Suppressor macrophage (primary cell): ENCODE measurements around the gene AKR1B1.

Source experiments
- DNase-seq, 4 experiments: peaks; one replicate each; pipeline ENCODE4 v3.0.0-alpha.2; 2020 to 2022

AKR1B1 gene

DNA sequence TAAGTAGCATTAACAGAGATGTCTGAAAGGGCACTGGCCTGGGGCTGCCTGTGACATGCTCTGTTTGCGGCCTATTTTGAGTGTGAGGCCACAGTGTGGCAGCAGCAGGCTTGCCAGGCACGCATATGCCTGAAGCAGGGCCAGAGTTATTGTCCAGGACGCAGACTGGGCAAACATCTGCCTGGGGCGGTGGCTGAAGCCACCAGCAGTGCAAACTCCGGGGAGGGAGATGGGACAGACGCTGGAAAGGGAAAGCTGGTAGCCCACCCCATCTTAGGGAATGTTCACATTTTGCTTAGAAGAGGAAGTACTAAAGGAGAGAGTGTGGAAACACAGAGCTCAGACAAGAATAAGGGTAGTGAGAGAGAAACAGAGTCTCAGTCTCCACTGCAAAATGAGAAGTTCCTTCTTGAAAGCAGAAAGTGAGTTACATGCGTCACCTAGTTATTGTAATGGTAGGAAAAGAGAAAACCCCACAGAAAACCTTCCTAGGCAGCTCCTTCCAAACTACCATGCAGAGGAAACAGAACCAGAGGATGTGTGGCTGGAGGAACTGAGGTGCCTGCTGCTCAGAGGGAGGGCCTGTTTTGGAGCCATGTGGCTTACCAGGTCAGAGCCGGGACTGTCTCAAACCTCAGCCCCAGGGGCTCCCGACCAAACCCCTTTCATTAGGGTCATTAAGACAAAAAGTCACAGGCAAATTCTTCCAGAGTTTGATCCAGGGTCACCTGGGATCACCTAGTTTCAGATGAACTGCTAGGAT is 14.5 kb downstream of the AKR1B1 start:
- peak; percentile 38 to 70 (median 55) for DNase-seq

DNA sequence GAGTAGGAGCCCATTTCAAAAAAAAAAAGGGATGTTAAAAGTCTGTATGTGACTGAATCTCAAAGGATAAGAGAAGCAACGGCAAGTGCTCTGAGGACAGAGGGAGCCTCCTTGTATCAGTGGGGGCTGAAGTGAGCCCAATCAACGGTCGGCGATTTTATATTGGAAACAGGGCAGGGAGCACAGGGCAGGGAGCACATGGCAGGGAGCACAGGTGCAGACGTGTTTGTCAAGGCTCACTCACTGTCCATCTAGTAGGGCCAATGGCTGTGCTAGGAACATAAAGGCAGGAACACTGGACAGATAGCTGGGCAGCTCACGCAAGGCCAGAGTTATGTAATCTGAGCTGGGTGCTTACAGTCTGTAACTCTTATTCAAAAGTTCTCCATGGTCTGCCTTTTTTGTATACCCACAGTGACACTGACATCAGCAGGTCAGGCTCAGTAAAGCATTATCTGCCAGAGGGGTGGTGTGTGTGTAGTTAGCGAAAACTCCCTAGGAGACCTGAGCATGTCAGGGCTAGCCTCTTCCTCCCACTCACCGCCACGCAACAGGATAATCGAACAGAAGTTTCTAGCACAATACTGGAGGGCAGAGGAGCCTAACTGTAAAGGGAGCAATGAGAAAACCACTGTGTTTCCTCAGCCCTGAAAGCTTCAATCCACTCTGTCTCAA is 15.4 kb downstream of the AKR1B1 start:
- no peak for DNase-seq

DNA sequence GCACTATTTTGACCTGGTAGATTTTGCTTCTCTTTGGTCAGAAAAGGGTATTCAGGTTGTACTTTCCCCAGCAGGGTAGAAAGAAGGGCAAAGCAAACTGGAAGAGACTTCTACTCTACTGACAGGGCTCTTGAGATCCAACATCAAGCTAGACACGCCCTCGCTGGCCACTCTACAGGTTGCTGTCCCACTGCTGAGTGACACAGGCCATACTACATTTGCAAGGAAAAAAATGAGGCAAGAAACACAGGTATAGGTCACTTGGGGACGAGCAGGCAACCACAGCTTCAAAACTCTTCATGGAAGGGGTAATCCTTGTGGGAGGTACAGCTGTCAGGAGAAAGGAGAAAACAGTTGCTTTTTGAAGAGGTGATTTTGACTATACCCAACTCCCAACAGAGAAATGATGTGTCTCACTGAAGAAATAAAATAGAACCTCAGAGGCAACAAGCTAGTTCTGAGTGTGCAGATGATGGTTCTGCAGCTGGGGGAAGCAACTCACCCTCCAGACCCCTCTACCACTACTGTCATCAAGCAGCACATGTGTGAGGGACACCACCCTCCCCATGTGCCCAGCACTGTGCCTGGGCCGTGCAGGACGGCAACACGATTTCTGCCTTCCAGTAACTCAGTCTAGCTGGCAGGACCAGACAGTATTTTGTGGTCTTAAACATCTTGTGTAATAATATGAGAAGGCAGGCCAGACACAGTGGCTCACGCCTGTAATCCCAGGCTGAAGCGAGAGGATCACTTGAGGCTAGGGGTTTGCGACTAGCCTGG is 16.3 kb downstream of the AKR1B1 start:
- no peak for DNase-seq

DNA sequence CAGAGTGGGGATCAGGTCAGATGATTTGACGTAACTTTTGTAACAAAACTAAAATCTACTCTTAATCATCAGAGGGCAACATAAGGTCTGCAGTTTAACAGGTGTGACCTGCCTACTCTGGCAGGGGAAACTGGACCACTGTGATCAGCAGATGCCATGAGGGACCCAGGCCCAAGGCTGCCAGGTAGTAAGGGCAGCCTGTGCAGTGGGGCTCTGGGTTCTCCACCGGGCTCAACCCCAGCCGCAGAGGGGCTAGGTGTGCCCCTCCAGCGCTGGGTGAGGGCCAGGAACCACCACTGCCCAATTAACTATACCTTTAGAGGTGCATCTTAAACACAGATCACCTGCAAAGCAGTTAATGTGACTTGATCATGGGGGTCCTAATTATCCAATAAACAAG is 17.6 kb downstream of the AKR1B1 start:
- DNase-seq = no peak

DNA sequence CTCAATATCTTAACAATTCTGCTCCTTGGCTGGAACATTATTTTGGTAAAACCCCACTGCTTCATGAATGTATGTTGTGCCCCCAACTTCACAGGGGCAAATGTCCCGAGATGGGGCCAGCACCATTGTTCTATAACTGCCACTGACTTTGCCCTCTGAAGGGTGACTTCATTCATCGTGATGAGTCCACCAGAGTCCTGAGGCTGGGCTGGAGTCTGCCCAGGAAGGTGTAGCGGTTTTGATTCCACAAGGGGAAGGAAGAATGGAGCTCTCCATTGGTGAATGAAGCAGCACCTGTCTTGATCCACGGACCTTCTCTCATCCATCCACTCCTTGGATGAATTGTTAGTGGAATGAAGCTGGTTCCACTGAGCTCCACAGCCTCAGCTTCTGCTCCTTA is 18.4 kb downstream of the AKR1B1 start:
- DNase-seq = no peak

DNA sequence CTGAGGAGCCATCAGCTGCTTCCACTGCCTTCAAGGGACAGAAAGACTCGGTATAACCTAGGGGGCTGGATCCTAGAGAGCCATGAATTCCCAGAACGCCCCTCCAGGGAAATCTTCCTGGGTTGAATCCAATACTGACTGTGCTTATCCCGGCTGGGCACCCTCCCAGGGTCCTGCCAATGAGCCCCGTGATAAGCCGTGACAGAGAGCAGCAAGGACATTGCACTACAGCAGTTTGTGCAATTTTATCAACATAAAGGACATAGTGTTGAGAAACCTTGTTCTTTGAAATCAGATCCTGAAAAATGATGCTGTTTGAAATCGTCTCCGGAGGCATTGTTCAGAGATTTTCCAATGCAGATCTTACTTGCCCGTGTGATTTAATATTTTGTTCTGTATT is 18.8 kb downstream of the AKR1B1 start:
- no peak for DNase-seq

DNA sequence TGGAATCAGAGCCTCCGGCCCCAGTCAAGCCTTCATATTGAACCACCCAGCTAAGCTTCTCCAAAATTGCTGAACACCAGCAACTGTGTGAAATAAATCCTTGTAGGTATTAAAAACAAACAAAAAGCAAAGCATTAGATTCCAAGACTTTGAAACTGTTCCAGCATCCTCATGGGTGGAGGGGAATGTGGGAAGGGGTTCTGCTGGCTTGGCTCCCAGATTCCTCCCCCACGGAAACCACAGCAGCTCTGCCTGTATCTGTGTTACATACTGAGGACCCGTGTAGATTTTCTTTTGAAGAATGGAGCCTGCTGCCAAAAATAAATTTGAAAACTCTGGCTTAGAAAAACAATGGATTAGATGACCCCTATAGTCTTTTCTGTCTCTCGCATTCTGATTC is 20.0 kb downstream of the AKR1B1 start:
- DNase-seq = no peak

DNA sequence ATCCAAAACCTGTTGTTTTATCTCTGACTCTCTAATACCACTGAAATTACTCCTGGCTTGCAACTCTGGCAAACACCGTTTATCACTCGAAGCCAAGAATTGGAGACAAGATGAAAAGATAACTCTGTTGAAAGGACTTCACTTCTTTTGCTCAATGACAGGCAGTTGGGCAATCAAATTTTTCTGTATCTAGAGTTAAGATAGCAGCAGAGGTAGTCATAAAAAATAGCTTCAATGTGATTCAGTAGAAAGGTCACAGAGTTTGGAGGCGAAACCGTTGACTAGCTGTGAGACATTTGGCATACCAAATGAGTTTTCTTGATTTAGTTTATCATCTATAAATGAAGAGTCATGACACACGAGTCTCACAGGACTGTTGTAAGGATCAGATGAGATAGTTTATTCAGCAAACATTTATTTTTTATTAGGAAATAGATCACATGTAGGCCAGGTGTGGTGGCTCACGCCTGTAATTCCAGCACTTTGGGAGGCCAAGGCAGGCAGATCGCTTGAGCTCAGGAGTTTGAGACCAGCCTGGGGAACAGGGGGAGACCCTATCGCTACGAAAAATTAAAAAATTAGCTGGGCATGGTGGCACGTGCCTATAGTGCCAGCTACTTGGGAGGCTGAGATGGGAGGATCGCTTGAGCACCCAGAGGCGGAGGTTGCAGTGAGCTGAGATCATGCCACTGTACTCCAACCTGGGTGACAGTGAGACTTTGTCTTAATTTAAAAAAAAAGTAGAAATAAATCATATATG is 23.6 kb downstream of the AKR1B1 start:
- no peak for DNase-seq

DNA sequence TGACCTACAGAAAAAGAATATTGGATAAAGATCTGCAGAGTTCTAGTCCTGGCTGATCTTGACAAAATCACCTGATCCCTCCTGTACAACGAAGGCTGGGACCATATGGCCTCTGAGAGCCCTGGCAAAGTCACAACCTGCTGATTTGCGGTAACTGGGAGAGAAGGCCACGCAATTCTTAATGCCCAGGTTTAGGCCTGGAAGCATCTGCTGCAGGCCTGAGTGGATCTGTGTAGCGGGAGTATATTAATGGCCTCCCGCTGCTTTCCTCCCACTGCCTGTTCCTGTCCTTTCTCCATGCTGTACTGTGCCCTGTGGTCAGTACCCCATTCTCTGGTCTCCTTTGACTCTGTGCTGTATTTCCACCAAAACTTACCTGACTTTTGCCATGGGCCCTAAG is 24.2 kb downstream of the AKR1B1 start:
- no peak for DNase-seq

DNA sequence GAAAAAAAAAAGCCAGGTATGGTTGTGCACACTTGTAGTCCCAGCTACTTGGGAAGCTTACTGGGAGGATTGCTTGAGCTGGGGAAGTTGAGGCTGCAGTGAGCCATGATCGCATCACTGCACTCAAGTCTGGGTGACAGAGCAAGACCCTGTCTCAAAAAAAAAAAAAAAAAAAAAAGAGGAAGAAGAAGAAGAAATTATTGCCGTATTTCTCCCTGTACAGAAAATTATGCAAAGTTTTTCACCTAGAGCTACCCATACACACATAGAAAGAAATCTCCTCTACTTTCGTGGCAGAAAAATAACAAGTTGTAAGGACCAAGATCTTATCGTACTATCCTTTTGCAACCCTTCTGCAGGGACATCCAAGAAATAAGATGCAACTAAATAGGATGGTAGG is 25.5 kb downstream of the AKR1B1 start:
- DNase-seq = no peak

DNA sequence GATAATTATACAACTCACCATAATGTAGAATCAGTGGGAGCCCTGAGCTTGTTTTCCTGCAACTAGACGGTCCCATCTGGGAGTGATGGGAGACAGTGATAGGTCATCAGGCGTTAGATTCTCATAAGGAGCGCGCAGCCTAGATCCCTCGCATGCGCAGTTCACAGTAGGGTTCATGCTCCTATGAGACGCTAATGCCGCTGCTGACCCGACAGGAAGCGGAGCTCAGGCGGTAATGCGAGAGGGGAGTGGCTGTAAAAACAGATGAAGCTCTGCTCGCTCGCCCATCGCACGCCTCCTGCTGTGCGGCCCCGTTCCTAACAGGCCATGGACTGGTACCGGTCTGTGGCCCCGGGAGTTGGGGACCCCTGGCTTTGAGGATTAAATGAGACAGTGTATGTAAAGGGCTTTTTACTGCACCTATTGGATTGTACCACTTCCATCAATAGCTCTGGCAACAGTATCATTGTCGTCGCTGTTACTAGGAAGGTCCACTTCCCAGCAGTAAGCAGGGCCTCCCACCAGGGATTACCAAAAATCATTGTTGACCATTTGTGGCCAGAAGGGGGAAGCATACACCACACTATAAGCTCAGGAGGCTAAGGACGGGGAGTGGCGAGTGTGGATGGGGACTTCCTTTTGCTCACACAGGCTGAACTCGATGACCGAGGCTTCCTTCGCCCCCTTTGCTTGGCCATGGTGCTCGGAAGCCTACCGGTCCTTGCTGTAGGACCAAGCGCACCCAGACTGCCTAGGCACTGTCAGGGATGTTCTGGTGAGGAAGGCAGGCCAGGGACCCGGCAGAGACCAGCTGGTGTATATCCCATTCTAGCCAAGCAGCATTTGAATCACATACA is 26.4 kb downstream of the AKR1B1 start:
- peak; percentile 90 to 93 (median 92) for DNase-seq

DNA sequence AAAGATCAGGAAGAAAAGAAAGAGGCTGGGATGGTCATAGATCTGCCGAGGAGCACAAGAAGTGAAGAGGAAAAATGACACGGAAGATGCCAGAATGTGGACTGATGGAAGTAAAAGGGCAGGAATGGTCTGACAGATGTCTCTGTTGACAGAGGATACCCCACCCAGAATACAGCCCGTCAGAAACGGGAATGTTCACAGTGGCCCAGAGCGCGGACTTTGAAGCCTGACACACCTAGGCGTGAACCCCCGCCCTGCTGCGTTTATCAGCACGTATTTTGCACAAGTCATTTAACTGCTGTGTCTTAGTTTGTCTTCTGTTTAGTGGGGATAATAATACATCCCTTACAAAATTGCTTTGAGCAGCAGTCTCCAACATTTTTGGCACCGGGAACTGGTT is 27.1 kb downstream of the AKR1B1 start:
- no peak for DNase-seq

DNA sequence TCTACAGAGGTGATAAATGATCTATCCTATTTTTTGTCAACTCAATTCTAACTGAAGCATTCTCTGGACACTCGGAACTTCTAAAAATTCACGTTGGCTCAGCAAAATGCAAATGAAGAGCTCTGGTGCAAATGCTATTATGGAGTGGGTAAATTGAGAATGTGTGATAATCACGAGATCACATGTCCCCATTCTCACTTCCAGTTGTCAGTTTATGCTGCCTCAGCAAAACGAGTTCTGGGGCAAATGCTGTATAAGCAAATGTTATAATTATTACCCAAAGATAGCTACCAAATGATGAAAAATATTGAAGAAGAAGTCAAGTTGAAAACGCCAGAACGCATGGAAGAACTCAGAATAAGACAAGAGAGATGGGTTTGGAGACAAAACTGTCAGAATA is 29.4 kb downstream of the AKR1B1 start:
- DNase-seq = peak in 2 of 4 experiments; percentile 22 to 49

DNA sequence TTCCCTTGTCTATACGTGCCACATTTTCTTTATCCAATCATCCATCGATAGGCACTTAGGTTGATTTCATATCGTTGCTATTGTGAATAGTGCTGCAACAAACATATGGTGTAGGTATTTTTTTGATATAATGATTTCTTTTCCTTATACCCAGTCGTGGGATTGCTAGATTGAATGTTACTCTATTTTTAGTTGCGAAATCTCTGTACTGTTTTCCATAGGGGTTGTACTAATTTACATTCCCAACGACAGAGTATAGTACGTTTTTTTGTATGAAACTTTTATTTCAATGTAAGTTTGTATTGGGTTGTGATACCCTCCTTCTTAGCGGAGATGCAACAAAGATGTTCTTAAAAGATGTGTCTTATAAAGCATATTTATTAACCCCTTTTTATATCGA is 30.0 kb downstream of the AKR1B1 start:
- no peak for DNase-seq

DNA sequence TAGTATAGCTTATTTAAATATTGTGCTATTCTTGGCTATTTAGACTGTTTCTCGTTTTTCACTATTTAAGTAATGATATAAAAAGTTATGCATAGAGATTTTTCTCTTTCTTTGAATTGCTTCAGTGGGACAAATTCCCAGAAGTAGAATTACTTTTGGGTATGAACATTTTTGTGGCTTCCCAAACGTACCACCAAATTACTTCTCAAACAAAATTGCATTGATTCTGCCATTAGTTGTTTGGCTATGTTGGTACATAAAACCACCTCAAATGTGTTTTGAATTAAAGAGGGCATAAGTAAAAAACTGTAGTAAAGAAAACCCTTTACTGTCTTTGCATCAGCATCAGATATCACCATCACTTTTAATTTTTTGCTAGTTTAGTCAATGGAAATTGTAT is 31.0 kb downstream of the AKR1B1 start:
- no peak for DNase-seq

DNA sequence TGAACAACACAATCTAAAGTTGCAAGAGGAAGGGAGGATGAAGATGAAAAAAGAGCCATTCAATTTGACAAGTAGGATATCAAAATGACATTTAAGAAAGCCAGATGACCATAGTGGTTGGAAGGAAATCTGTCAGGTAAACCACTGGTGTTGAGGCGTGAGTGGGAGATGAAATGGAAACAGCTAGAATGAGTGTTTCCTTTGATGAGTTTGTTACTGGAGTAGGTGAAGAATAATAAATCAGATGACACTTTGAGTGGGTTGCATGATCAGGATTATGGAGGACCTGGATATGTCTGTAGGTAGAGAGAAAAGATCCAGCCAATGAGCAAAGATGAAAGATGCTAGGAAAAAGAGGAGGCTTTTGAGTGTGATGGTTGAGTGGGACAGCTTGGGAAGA is 33.1 kb downstream of the AKR1B1 start:
- DNase-seq = no peak

DNA sequence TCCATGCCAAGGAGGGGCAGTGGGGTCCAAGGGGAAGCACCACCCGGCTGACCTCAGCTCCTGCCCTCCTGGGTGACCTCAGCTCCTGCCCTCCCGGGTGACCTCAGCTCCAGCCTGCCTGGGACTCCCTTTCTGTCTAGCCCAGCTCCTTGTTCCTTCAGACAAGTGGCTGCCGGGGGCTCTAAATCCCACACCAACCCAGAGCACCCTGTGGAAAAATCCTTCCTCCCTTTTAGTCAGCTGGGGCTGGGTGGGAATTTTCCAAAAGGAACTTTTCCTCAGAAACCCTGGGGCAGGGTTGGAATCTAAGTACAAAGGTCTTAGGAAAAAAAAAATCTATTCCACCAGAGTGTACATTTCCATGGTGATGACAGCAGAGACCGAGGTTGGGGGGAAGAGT is 36.3 kb downstream of the AKR1B1 start:
- DNase-seq = no peak

DNA sequence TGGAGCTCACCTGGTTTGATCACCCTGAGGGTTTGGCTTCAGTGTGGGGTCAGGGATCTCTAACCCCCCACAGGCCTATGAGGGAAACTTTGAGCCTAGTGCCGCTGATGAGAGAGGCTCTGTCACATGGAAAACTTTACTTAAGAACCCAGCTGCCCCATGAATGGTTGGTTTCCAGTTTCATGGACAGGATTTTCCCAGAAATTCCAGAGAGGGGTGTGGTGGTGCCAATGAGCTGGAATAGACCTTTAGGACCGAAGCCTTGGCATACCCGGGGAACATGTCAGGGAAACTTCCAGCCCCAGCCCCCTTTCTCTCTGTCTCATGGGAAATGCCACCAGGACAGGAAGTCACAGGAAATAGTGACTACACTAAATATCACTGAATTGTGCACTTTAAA is 36.9 kb downstream of the AKR1B1 start:
- DNase-seq = no peak

DNA sequence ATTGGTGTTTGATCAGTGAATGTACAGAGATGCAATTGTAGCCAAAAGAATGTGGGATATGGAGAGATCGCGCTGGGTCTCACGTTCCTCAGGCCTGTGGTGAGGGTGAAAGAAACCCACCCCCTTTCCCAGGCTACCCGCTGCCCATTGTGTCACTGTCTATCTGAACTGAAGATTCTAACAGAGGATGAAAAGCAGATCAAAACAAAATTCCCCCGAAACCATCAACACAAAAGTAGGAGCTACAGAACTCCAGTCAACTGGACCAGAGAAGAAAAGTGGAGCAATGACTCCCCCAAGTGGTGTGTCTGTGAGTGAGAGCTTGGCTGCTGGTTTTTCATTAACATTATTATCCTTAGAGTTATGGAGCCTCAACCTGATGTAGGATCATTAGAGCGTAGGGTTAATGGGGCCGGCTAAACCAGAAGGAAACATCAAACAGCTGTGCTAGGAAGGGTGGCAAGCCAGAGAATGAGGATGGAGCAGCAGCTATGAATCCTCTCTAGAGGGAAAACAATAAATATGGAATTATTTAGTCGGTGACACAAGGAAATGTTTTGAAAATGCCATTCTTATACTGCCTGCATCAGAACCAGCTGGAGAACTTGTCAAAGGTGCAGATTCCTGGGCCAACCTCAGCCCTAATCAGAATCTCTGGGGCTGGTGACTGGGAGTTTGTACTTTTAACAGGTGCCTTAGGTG is 38.3 kb downstream of the AKR1B1 start:
- DNase-seq = peak; percentile 49 to 57 (median 53)

DNA sequence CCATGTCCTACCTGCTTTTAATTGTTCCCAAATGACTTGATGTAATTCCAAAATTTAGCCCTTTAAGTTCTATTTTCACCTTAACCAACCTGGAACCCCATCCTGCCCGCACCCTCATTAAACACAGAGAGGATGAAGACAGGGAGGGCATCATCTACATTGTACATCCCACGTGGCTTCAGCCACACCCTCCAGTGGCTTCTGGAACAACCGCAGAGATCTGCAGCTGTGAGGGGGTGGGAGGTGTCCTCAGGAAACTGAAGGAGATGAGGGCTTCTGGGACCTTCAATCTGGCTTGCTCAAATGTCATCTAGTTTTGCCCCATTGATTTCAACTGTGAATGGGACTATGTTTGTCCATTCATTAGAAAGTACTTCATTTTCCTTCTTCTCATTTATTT is 39.0 kb downstream of the AKR1B1 start:
- DNase-seq = no peak

DNA sequence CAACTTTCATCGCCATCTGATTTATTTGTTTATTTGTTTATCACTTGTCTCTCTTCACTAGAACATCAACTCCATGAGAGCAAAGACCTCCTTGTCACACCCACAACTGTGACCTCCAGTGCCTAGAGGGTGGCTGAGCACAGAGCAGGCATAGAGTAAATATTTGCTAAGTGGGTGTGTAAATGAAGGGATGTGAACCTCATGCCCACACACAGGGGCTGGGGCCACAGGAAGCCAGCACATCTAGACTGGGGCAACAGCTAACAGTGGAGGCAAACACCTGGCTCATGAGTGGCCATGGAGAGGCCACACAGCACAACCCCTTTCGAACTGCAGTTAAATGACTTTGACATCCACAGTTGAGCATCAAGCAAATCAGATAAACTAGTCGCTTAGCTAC is 39.8 kb downstream of the AKR1B1 start:
- no peak for DNase-seq
